NT2/D1 (cell line): Measurements from ENCODE around the gene UNC45A.
A peak's percentile ranks its signal among the peaks of the same experiment; 100 is the strongest.

Experiments
- DNase-seq: peaks from one replicate; pipeline ENCODE4 v3.0.0-alpha.2; 2011; ENCODE audit warnings: low read depth, low spot score
- H3K27me3 ChIP-seq: 2 replicates; pipeline ENCODE4 v1.6.0; 2011; ENCODE audit warnings: mild to moderate bottlenecking; ENCODE audit not compliant: insufficient read length, insufficient read depth
- H3K36me3 ChIP-seq: 2 replicates; pipeline ENCODE4 v1.6.1; 2011; ENCODE audit warnings: mild to moderate bottlenecking, low read length, mixed read lengths; ENCODE audit not compliant: insufficient read depth, insufficient read length
- H3K4me1 ChIP-seq: 2 replicates; pipeline ENCODE4 v1.5.1; 2011; ENCODE audit not compliant: insufficient read depth, insufficient read length
- H3K4me3 ChIP-seq: 2 replicates; pipeline ENCODE4 v1.5.1; 2011; ENCODE audit warnings: low read depth; ENCODE audit not compliant: insufficient read length
- H3K9ac ChIP-seq: 2 replicates; pipeline ENCODE4 v1.6.0; 2011; ENCODE audit warnings: low read depth; ENCODE audit not compliant: insufficient read length
- H3K9me3 ChIP-seq: 2 replicates; pipeline ENCODE4 v1.5.1; 2011; ENCODE audit warnings: mild to moderate bottlenecking, low read length; ENCODE audit not compliant: insufficient read depth
- SUZ12 ChIP-seq: IDR thresholded peaks from 2 replicates; pipeline ENCODE4 v1.6.1; 2011; ENCODE audit not compliant: insufficient read length, insufficient read depth; ENCODE audit errors: extremely low read depth
- YY1 ChIP-seq: IDR thresholded peaks from 2 replicates; pipeline ENCODE4 v1.6.1; 2011; ENCODE audit not compliant: insufficient read length, insufficient read depth
- ZNF274 ChIP-seq: IDR thresholded peaks from 2 replicates; pipeline ENCODE4 v1.6.1; 2011; ENCODE audit warnings: mild to moderate bottlenecking, low read depth, low read length

Gene UNC45A

DNA sequence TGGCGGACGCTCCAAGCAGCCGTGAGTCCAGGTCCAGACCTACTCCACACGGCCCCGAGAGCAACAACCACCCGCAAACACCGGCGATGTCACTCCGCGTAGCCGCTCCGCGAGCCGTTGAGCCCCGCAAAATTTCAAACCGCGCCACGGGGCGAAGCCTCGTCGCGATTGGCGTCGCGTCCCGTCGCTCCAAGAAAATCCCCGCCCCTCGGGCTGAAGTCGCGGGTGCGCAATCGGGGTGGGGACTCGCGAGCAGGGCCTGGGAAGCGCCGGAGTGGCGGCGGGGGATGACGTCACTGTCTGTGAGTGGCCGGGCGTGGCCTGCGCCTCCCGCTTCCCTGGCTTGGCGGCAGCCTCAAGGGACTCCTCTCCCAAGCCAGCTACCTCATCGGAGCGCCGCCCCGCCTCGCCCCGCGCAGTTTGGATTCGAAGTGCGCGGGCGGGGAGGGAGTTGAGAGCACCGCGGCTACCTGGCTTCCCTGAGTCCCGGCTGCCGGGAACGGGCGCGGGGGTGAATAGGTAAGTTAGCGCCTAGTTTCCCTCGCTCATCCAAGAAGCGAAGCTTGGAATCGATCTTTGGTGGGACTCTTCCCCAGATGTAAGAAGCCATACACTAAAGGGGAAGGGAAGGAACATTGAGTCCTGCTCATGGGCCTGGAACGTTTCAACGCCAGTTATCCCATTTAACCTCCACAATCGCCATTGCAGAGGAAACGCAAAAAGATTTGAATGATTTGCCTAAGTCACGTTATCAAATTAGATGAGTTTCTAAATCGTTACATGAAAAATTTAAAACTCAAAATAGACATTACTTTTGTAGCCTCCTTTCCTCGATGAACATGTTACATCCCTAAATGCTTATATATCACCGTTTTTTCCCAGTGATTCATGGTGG lies 59.6 kb downstream of the UNC45A start, which contains the start of gene PRC1:
Gene PRC1, minus strand, starts transcription at position 119 of the 895 bp plus-strand sequence. Its CDS starts 118 bp downstream, at position 1.
- no peak for TF ChIP-seq YY1
- TF ChIP-seq SUZ12, result no peak
- TF ChIP-seq ZNF274, result no peak
- DNase-seq, result peak; percentile 99
- Histone ChIP-seq H3K4me3 (peak within 1 kb of the TSS; percentile 95), H3K27me3 (no peaks in the 10 kb centered on the region), H3K36me3 (peaks cover 32% of the 10 kb centered on the region), H3K9me3 (no peaks in the 10 kb centered on the region), H3K4me1 (peaks cover 3% of the 10 kb centered on the region), H3K9ac (peak within 1 kb of the TSS; percentile 96)

GRCh38 chr15:90998737-90999136 lies 63.7 kb downstream of the UNC45A start:
- no peaks in the 10 kb centered on the region for H3K4me1 ChIP-seq
- H3K9me3 ChIP-seq, result no peaks in the 10 kb centered on the region
- no peak for TF ChIP-seq YY1
- no peak for TF ChIP-seq ZNF274
- no peak for TF ChIP-seq SUZ12
- no peaks in the 10 kb centered on the region for H3K27me3 ChIP-seq
- DNase-seq, result no peak
- no peak overlapping the region for H3K9ac ChIP-seq
- no peak overlapping the region for H3K4me3 ChIP-seq
- peaks cover 66% of the 10 kb centered on the region for H3K36me3 ChIP-seq

GRCh38 chr15:91001209-91001608 lies 66.1 kb downstream of the UNC45A start:
- DNase-seq, result no peak
- Histone ChIP-seq H3K36me3 (peaks cover 87% of the 10 kb centered on the region), H3K9me3 (no peaks in the 10 kb centered on the region), H3K9ac (no peak overlapping the region), H3K27me3 (no peaks in the 10 kb centered on the region), H3K4me1 (no peaks in the 10 kb centered on the region), H3K4me3 (no peak overlapping the region)
- TF ChIP-seq ZNF274 (no peak), YY1 (no peak), SUZ12 (no peak)
